DND-41 (cell line): Measurements from ENCODE around the gene PLEKHG5.

Source experiments
- ATAC-seq: fragments of 200-7000 bp; cut with Tn5 transposase; 3 replicates; pipeline ENCODE4 v1.9.1; 2021; ENCODE audit warnings: low read depth; ENCODE audit not compliant: insufficient read depth
- DNase-seq: peaks from one replicate; pipeline ENCODE4 v3.0.0-alpha.2; 2020
- H2AFZ ChIP-seq: 2 replicates; pipeline ENCODE4 v1.6.0; 2012; ENCODE audit warnings: low read depth, low read length
- H3K27ac ChIP-seq: 2 replicates; pipeline ENCODE4 v1.5.1; 2012; ENCODE audit warnings: low read length, inconsistent platforms
- H3K27me3 ChIP-seq: fragments of 200-600 bp; sonication (generic); 2 replicates; pipeline ENCODE4 v1.6.0; 2012; ENCODE audit warnings: low read length, mild to moderate bottlenecking, inconsistent platforms; ENCODE audit not compliant: insufficient read depth, poor library complexity
- H3K36me3 ChIP-seq: 2 replicates; pipeline ENCODE4 v1.5.1; 2012; ENCODE audit warnings: low read length, inconsistent platforms; ENCODE audit not compliant: insufficient read depth
- H3K4me1 ChIP-seq: 2 replicates; pipeline ENCODE4 v1.5.1; 2012; ENCODE audit warnings: mild to moderate bottlenecking, low read length; ENCODE audit not compliant: insufficient read depth
- H3K4me2 ChIP-seq: 2 replicates; pipeline ENCODE4 v1.6.0; 2012; ENCODE audit warnings: mild to moderate bottlenecking, moderate library complexity, low read length, inconsistent platforms; ENCODE audit not compliant: insufficient read depth
- H3K4me3 ChIP-seq, 2 experiments: fragments of 200-600 bp in 1 of 2; shearing (Covaris generic) in 1 of 2; 2 replicates each; pipeline ENCODE4 v1.5.1; 2012 to 2016; ENCODE audit warnings: inconsistent platforms in 2 of 2, low read length in 2 of 2, mild to moderate bottlenecking in 2 of 2, low read depth in 1 of 2, moderate library complexity in 1 of 2
- H3K79me2 ChIP-seq: 2 replicates; pipeline ENCODE4 v1.6.0; 2012; ENCODE audit warnings: low read length, inconsistent platforms; ENCODE audit not compliant: insufficient read depth
- H3K9ac ChIP-seq: 2 replicates; pipeline ENCODE4 v1.6.0; 2012; ENCODE audit warnings: low read depth, mild to moderate bottlenecking, inconsistent platforms, low read length, moderate library complexity
- H3K9me3 ChIP-seq: 2 replicates; pipeline ENCODE4 v1.5.1; 2012; ENCODE audit warnings: low read length, moderate library complexity, mild to moderate bottlenecking, inconsistent platforms; ENCODE audit not compliant: insufficient read depth, severe bottlenecking
- H4K20me1 ChIP-seq: 2 replicates; pipeline ENCODE4 v1.6.0; 2012; ENCODE audit warnings: low read length; ENCODE audit not compliant: insufficient read depth
- CTCF ChIP-seq: IDR thresholded peaks from 2 replicates; pipeline ENCODE4 v1.5.1; 2012; ENCODE audit warnings: borderline replicate concordance, low read length, moderate library complexity, mild to moderate bottlenecking; ENCODE audit not compliant: poor library complexity, severe bottlenecking; ENCODE audit errors: extremely low read depth
- EZH2 ChIP-seq: IDR thresholded peaks from 3 replicates; pipeline ENCODE4 v1.6.1; 2012; ENCODE audit warnings: borderline replicate concordance, low read depth, mild to moderate bottlenecking, moderate library complexity, low read length, inconsistent platforms; ENCODE audit not compliant: severe bottlenecking

PLEKHG5 gene

GRCh38 chr1:6512908-6513280 is 21.4 kb upstream of the PLEKHG5 start:
- Histone ChIP-seq H3K4me2 (no peak overlapping the region), H3K79me2 (no peaks in the 10 kb centered on the region), H3K9ac (no peak overlapping the region), H3K27me3 (no peaks in the 10 kb centered on the region), H3K9me3 (no peaks in the 10 kb centered on the region), H3K4me3 (no peak overlapping the region), H3K4me1 (no peaks in the 10 kb centered on the region), H3K27ac (no peak overlapping the region), H4K20me1 (peaks cover 7% of the 10 kb centered on the region; the same call in 1 of the 2 replicates), H2AFZ (no peak overlapping the region), H3K36me3 (no peaks in the 10 kb centered on the region)
- no peak for ATAC-seq
- TF ChIP-seq CTCF (no peak), EZH2 (no peak)
- no peak for DNase-seq

GRCh38 chr1:6512245-6512907 is 20.9 kb upstream of the PLEKHG5 start:
- H3K4me2 ChIP-seq = no peak overlapping the region
- no peak overlapping the region for H2AFZ ChIP-seq
- no peak for TF ChIP-seq EZH2
- no peak for TF ChIP-seq CTCF
- H3K4me1 ChIP-seq = no peaks in the 10 kb centered on the region
- no peak for ATAC-seq
- peaks cover 12% of the 10 kb centered on the region; the same call in 1 of the 2 replicates for H4K20me1 ChIP-seq
- H3K79me2 ChIP-seq = no peaks in the 10 kb centered on the region
- DNase-seq = no peak
- no peak overlapping the region for H3K4me3 ChIP-seq
- H3K27me3 ChIP-seq = no peaks in the 10 kb centered on the region
- H3K36me3 ChIP-seq = no peaks in the 10 kb centered on the region
- H3K9ac ChIP-seq = no peak overlapping the region
- H3K9me3 ChIP-seq = no peaks in the 10 kb centered on the region
- H3K27ac ChIP-seq = no peak overlapping the region

- Histone ChIP-seq H3K4me1 (no peaks in the 10 kb centered on the region), H2AFZ (no peak overlapping the region), H3K4me3 (no peak overlapping the region), H3K9me3 (no peaks in the 10 kb centered on the region), H3K4me2 (no peak overlapping the region), H3K9ac (no peak overlapping the region), H3K79me2 (no peaks in the 10 kb centered on the region), H3K27me3 (no peaks in the 10 kb centered on the region), H3K27ac (no peak overlapping the region), H3K36me3 (no peaks in the 10 kb centered on the region), H4K20me1 (peaks cover 12% of the 10 kb centered on the region; the same call in 1 of the 2 replicates)
- DNase-seq = no peak
- TF ChIP-seq CTCF (no peak), EZH2 (no peak)
- ATAC-seq = no peak
Measured at GRCh38 chr1:6511561-6512244, 20.2 kb upstream of the PLEKHG5 start.
